Measurements from ENCODE around the gene ZNF827.

The ZNF827 gene

DNA sequence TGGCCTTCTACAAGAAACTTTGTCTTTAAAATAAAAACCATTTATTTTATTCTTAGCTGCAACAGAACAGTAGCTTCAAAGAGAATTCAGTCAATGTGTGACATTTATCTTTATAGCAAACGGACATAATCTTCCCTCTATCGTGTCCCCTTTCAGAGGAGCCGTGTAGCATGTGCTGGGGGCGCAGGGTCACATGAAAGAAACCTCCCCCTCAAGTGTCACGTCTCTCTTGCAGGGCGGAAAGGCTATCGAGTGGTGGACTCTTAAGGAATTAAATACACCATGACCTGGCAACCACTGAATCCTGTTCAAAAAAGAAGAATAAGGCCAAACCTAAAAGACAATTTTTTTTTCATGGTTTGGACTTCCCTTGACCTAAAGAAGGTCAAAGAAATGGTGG is 40.2 kb downstream of the ZNF827 start:
- TF ChIP-seq, protein P1, sequence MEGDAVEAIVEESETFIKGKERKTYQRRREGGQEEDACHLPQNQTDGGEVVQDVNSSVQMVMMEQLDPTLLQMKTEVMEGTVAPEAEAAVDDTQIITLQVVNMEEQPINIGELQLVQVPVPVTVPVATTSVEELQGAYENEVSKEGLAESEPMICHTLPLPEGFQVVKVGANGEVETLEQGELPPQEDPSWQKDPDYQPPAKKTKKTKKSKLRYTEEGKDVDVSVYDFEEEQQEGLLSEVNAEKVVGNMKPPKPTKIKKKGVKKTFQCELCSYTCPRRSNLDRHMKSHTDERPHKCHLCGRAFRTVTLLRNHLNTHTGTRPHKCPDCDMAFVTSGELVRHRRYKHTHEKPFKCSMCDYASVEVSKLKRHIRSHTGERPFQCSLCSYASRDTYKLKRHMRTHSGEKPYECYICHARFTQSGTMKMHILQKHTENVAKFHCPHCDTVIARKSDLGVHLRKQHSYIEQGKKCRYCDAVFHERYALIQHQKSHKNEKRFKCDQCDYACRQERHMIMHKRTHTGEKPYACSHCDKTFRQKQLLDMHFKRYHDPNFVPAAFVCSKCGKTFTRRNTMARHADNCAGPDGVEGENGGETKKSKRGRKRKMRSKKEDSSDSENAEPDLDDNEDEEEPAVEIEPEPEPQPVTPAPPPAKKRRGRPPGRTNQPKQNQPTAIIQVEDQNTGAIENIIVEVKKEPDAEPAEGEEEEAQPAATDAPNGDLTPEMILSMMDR (IDR thresholded peaks at IDR 0.05; ENCODE audit: insufficient read depth, low read length, poor library complexity, severe bottlenecking) = no peak
- no peak for TF ChIP-seq EZH2phosphoT487 (conservative IDR thresholded peaks at IDR 0.05; ENCODE audit: low read length)
- Histone ChIP-seq H3K4me2 (ENCODE audit: low read depth, low read length, poor library complexity, severe bottlenecking) (no peak overlapping the region), H3F3A (ENCODE audit: insufficient read depth) (peaks cover 6% of the 10 kb centered on the region; the same call in 1 of the 2 replicates), H3K9me3 (ENCODE audit: insufficient read depth, low read length) (no peaks in the 10 kb centered on the region), H3K36me3 (ENCODE audit: low read length) (peaks cover 11% of the 10 kb centered on the region), H4K20me1 (ENCODE audit: low read depth, low read length) (peaks cover 25% of the 10 kb centered on the region), H3K27me3 (ENCODE audit: low read length) (no peaks in the 10 kb centered on the region), H2AFZ (ENCODE audit: low read depth, low read length, severe bottlenecking) (no peak overlapping the region), H3K79me2 (ENCODE audit: insufficient read depth, low read length) (peaks cover 96% of the 10 kb centered on the region), H3K27ac (ENCODE audit: low read depth, low read length) (no peak overlapping the region), H3K4me3 (ENCODE audit: insufficient read depth, low read length, poor library complexity, severe bottlenecking) (no peak overlapping the region), H3K9me2 (replicated peaks; ENCODE audit: insufficient read depth, low read length) (no peaks in the 10 kb centered on the region), H3K9ac (ENCODE audit: low read length) (no peak overlapping the region)

DNA sequence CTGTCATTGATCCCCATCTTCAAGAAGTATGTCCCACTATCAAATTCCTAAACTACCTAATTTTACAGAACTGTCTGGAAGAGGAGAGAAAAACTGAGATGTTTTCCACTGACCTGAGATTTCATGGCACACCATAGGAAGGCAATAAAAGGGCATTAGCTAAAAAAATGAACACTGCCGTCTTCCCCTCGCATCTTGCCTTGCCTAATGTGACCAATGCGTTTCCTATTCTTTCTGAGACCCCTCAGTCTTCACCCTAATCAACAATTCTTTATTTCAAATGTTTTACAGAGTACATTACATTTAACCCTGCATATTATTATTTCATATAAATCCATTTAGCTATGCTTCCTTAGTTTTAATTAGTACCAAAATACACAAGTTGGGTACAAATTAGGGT is 43.6 kb downstream of the ZNF827 start:
- H3K4me2 ChIP-seq (ENCODE audit: low read depth, low read length, poor library complexity, severe bottlenecking) = no peak overlapping the region
- H3K79me2 ChIP-seq (ENCODE audit: insufficient read depth, low read length) = peaks cover 98% of the 10 kb centered on the region
- TF ChIP-seq EZH2phosphoT487 (conservative IDR thresholded peaks at IDR 0.05; ENCODE audit: low read length) = no peak
- TF ChIP-seq, protein P1 (IDR thresholded peaks at IDR 0.05; ENCODE audit: insufficient read depth, low read length, poor library complexity, severe bottlenecking) = no peak

DNA sequence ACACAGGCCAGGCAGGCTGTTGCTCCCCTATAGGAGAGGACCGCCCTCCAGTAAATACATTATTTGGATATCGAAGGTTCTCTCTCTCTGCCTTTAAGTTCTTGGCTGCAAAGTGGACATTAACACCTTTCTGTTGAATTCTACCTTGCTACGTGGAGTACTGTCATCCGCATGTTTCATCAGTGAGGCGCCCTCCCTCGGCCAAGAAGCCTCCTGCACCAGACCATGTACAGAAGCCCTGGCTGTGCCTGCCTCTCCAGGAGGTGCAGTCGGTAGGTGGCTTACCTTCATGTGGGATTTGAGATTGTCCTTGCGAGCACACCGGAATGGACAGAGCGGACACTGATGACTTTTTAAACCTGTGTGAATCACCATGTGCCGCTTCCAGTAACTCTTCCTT is 46.7 kb downstream of the ZNF827 start:
- TF ChIP-seq EZH2phosphoT487 (conservative IDR thresholded peaks at IDR 0.05; ENCODE audit: low read length) = no peak
- TF ChIP-seq, protein P1 (IDR thresholded peaks at IDR 0.05; ENCODE audit: insufficient read depth, low read length, poor library complexity, severe bottlenecking) = no peak
- H4K20me1 ChIP-seq (ENCODE audit: low read depth, low read length) = peaks cover 20% of the 10 kb centered on the region
- H3K4me3 ChIP-seq (ENCODE audit: insufficient read depth, low read length, poor library complexity, severe bottlenecking) = no peak overlapping the region
- H3F3A ChIP-seq (ENCODE audit: insufficient read depth) = peaks cover 6% of the 10 kb centered on the region; the same call in 1 of the 2 replicates
- H3K4me2 ChIP-seq (ENCODE audit: low read depth, low read length, poor library complexity, severe bottlenecking) = no peak overlapping the region
- H3K9me3 ChIP-seq (ENCODE audit: insufficient read depth, low read length) = no peaks in the 10 kb centered on the region
- no peaks in the 10 kb centered on the region for H3K9me2 ChIP-seq (replicated peaks; ENCODE audit: insufficient read depth, low read length)
- peaks cover 96% of the 10 kb centered on the region for H3K79me2 ChIP-seq (ENCODE audit: insufficient read depth, low read length)
- H3K27me3 ChIP-seq (ENCODE audit: low read length) = no peaks in the 10 kb centered on the region
- no peak overlapping the region for H3K27ac ChIP-seq (ENCODE audit: low read depth, low read length)
- H3K9ac ChIP-seq (ENCODE audit: low read length) = no peak overlapping the region
- H2AFZ ChIP-seq (ENCODE audit: low read depth, low read length, severe bottlenecking) = no peak overlapping the region
- peaks cover 9% of the 10 kb centered on the region; the same call in 1 of the 2 replicates for H3K36me3 ChIP-seq (ENCODE audit: low read length)

More for the DNA sequence above, 43.6 kb downstream of the ZNF827 start:
- Histone ChIP-seq H3K27me3 (ENCODE audit: low read length) (no peaks in the 10 kb centered on the region), H3K9me3 (ENCODE audit: insufficient read depth, low read length) (no peaks in the 10 kb centered on the region), H3K9ac (ENCODE audit: low read length) (no peak overlapping the region), H2AFZ (ENCODE audit: low read depth, low read length, severe bottlenecking) (no peak overlapping the region), H3K27ac (ENCODE audit: low read depth, low read length) (no peak overlapping the region), H3K36me3 (ENCODE audit: low read length) (peaks cover 9% of the 10 kb centered on the region; the same call in 1 of the 2 replicates), H3K9me2 (replicated peaks; ENCODE audit: insufficient read depth, low read length) (no peaks in the 10 kb centered on the region), H3K4me3 (ENCODE audit: insufficient read depth, low read length, poor library complexity, severe bottlenecking) (no peak overlapping the region), H3F3A (ENCODE audit: insufficient read depth) (peaks cover 6% of the 10 kb centered on the region; the same call in 1 of the 2 replicates), H4K20me1 (ENCODE audit: low read depth, low read length) (peaks cover 25% of the 10 kb centered on the region)
